ENCODE results near the gene CEP112. TPM values are rescaled to one million over a fixed set of nuclear protein-coding genes. Genes with fewer than 3 reads are reported as not detected.

The CEP112 gene
- total and polyA plus RNA-seq, 2 experiments from 2014 or later = 4.0 to 4.3 TPM

DNA sequence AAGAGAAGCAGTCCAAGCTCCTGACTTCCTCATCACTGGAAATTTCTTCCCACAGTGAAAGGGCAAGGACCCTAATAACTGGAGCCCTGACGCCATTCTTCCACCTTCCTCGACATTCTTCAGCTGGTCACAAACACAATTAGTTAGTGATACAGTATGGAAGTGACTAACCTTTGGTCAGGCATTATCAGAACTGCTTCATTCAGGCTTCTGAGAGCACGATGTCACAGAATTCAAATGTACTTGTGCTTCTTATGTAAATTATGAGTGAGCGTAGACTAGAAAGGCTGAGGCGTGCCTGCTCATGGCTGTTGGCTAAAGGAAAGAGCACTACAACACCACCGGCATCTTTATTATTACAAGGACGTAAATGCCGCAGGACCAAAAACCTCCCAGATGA, 327.5 kb downstream of the CEP112 start:
- Mint-ChIP-seq H3K36me3 (ENCODE audit: low read depth) (peaks cover 10% of the 10 kb centered on the region), H3K9me3 (peaks cover 15% of the 10 kb centered on the region), H3K27me3 (ENCODE audit: insufficient read depth, low read depth, poor library complexity) (no peaks in the 10 kb centered on the region), H3K27ac (no peak overlapping the region), H3K4me3 (no peak overlapping the region), H3K4me1 (no peaks in the 10 kb centered on the region)
- Histone ChIP-seq H4K20me1 (replicated peaks; ENCODE audit: insufficient read depth) (no peaks in the 10 kb centered on the region), H3K4me1 (ENCODE audit: insufficient read depth) (no peaks in the 10 kb centered on the region), H3K36me3 (ENCODE audit: insufficient read depth) (no peaks in the 10 kb centered on the region), H2AFZ (no peak overlapping the region), H3K79me2 (replicated peaks; ENCODE audit: insufficient read depth) (no peaks in the 10 kb centered on the region), H3K27me3 (ENCODE audit: insufficient read depth) (no peaks in the 10 kb centered on the region), H3F3A (replicated peaks; ENCODE audit: low read depth) (no peaks in the 10 kb centered on the region), H3K4me3 (no peak overlapping the region), H3K4me2 (no peak overlapping the region), H3K9me2 (ENCODE audit: insufficient read depth) (no peaks in the 10 kb centered on the region), H3K27ac (ENCODE audit: low read depth) (no peak overlapping the region)
- no peak for ATAC-seq
- peak; percentile 4 for DNase-seq (ENCODE audit: low spot score)
- TF ChIP-seq ZNF114 (CRISPR knock-in tag; IDR thresholded peaks at IDR 0.05) (no peak), STAT1 (IDR thresholded peaks at IDR 0.05; ENCODE audit: unreplicated experiment) (no peak), CREB1 (CRISPR knock-in tag; IDR thresholded peaks at IDR 0.05; ENCODE audit: low read depth) (no peak), EZH2phosphoT487 (IDR thresholded peaks at IDR 0.05; ENCODE audit: unreplicated experiment) (no peak), JUNB (IDR thresholded peaks at IDR 0.05; ENCODE audit: unreplicated experiment) (no peak), ZNF331 (CRISPR knock-in tag; IDR thresholded peaks at IDR 0.05; ENCODE audit: low read depth) (no peak), NANOG (IDR thresholded peaks at IDR 0.05; ENCODE audit: borderline replicate concordance) (no peak), EZH2 (IDR thresholded peaks at IDR 0.05; ENCODE audit: low read depth, unreplicated experiment) (no peak), POLR2AphosphoS5 (IDR thresholded peaks at IDR 0.05; ENCODE audit: low read depth) (no peak)
- TF ChIP-seq, protein P1, sequence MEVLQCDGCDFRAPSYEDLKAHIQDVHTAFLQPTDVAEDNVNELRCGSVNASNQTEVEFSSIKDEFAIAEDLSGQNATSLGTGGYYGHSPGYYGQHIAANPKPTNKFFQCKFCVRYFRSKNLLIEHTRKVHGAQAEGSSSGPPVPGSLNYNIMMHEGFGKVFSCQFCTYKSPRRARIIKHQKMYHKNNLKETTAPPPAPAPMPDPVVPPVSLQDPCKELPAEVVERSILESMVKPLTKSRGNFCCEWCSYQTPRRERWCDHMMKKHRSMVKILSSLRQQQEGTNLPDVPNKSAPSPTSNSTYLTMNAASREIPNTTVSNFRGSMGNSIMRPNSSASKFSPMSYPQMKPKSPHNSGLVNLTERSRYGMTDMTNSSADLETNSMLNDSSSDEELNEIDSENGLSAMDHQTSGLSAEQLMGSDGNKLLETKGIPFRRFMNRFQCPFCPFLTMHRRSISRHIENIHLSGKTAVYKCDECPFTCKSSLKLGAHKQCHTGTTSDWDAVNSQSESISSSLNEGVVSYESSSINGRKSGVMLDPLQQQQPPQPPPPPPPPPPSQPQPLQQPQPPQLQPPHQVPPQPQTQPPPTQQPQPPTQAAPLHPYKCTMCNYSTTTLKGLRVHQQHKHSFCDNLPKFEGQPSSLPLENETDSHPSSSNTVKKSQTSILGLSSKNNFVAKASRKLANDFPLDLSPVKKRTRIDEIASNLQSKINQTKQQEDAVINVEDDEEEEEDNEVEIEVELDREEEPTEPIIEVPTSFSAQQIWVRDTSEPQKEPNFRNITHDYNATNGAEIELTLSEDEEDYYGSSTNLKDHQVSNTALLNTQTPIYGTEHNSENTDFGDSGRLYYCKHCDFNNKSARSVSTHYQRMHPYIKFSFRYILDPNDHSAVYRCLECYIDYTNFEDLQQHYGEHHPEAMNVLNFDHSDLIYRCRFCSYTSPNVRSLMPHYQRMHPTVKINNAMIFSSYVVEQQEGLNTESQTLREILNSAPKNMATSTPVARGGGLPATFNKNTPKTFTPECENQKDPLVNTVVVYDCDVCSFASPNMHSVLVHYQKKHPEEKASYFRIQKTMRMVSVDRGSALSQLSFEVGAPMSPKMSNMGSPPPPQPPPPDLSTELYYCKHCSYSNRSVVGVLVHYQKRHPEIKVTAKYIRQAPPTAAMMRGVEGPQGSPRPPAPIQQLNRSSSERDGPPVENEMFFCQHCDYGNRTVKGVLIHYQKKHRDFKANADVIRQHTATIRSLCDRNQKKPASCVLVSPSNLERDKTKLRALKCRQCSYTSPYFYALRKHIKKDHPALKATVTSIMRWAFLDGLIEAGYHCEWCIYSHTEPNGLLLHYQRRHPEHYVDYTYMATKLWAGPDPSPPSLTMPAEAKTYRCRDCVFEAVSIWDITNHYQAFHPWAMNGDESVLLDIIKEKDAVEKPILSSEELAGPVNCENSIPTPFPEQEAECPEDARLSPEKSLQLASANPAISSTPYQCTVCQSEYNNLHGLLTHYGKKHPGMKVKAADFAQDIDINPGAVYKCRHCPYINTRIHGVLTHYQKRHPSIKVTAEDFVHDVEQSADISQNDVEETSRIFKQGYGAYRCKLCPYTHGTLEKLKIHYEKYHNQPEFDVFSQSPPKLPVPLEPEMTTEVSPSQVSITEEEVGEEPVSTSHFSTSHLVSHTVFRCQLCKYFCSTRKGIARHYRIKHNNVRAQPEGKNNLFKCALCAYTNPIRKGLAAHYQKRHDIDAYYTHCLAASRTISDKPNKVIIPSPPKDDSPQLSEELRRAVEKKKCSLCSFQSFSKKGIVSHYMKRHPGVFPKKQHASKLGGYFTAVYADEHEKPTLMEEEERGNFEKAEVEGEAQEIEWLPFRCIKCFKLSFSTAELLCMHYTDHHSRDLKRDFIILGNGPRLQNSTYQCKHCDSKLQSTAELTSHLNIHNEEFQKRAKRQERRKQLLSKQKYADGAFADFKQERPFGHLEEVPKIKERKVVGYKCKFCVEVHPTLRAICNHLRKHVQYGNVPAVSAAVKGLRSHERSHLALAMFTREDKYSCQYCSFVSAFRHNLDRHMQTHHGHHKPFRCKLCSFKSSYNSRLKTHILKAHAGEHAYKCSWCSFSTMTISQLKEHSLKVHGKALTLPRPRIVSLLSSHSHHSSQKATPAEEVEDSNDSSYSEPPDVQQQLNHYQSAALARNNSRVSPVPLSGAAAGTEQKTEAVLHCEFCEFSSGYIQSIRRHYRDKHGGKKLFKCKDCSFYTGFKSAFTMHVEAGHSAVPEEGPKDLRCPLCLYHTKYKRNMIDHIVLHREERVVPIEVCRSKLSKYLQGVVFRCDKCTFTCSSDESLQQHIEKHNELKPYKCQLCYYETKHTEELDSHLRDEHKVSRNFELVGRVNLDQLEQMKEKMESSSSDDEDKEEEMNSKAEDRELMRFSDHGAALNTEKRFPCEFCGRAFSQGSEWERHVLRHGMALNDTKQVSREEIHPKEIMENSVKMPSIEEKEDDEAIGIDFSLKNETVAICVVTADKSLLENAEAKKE (CRISPR knock-in tag; IDR thresholded peaks at IDR 0.05) = no peak
- TF ChIP-seq, protein P2, sequence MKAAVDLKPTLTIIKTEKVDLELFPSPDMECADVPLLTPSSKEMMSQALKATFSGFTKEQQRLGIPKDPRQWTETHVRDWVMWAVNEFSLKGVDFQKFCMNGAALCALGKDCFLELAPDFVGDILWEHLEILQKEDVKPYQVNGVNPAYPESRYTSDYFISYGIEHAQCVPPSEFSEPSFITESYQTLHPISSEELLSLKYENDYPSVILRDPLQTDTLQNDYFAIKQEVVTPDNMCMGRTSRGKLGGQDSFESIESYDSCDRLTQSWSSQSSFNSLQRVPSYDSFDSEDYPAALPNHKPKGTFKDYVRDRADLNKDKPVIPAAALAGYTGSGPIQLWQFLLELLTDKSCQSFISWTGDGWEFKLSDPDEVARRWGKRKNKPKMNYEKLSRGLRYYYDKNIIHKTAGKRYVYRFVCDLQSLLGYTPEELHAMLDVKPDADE (IDR thresholded peaks at IDR 0.05) = no peak
- TF ChIP-seq, protein P3, sequence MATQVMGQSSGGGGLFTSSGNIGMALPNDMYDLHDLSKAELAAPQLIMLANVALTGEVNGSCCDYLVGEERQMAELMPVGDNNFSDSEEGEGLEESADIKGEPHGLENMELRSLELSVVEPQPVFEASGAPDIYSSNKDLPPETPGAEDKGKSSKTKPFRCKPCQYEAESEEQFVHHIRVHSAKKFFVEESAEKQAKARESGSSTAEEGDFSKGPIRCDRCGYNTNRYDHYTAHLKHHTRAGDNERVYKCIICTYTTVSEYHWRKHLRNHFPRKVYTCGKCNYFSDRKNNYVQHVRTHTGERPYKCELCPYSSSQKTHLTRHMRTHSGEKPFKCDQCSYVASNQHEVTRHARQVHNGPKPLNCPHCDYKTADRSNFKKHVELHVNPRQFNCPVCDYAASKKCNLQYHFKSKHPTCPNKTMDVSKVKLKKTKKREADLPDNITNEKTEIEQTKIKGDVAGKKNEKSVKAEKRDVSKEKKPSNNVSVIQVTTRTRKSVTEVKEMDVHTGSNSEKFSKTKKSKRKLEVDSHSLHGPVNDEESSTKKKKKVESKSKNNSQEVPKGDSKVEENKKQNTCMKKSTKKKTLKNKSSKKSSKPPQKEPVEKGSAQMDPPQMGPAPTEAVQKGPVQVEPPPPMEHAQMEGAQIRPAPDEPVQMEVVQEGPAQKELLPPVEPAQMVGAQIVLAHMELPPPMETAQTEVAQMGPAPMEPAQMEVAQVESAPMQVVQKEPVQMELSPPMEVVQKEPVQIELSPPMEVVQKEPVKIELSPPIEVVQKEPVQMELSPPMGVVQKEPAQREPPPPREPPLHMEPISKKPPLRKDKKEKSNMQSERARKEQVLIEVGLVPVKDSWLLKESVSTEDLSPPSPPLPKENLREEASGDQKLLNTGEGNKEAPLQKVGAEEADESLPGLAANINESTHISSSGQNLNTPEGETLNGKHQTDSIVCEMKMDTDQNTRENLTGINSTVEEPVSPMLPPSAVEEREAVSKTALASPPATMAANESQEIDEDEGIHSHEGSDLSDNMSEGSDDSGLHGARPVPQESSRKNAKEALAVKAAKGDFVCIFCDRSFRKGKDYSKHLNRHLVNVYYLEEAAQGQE (IDR thresholded peaks at IDR 0.05; ENCODE audit: unreplicated experiment) = no peak
- TF ChIP-seq, protein P4, sequence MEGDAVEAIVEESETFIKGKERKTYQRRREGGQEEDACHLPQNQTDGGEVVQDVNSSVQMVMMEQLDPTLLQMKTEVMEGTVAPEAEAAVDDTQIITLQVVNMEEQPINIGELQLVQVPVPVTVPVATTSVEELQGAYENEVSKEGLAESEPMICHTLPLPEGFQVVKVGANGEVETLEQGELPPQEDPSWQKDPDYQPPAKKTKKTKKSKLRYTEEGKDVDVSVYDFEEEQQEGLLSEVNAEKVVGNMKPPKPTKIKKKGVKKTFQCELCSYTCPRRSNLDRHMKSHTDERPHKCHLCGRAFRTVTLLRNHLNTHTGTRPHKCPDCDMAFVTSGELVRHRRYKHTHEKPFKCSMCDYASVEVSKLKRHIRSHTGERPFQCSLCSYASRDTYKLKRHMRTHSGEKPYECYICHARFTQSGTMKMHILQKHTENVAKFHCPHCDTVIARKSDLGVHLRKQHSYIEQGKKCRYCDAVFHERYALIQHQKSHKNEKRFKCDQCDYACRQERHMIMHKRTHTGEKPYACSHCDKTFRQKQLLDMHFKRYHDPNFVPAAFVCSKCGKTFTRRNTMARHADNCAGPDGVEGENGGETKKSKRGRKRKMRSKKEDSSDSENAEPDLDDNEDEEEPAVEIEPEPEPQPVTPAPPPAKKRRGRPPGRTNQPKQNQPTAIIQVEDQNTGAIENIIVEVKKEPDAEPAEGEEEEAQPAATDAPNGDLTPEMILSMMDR (conservative IDR thresholded peaks at IDR 0.05; ENCODE audit: low read depth in 2 of 2) = no peak
